ENCODE measurements around the gene C10orf71. TPM values are rescaled to one million over a fixed set of nuclear protein-coding genes. Genes with fewer than 3 reads are reported as not detected.

C10orf71 gene
- total and polyA plus RNA-seq, 11 donors = 6.6 to 228 (median 112) TPM

- TF ChIP-seq CTCF (IDR thresholded peaks at IDR 0.05) = no peak
- no peak for TF ChIP-seq POLR2A (IDR thresholded peaks at IDR 0.05)
- H3K9me3 ChIP-seq = no peaks in the 10 kb centered on the region
- H3K4me3 ChIP-seq = peak overlapping the region; percentile 34 to 71 (median 58)
- H3K27ac ChIP-seq = peak overlapping the region; percentile 80 to 99 (median 94)
- no peak for DNase-seq
- intact Hi-C loops (cut with DNase I) = loop anchor here in 5 of 10 donors (2.0 to 5.0 kb wide), 8 partner anchors 21 to 317 kb away; partner anchors contain the start of gene TMEM273 (in 2 of the 5)
- 29 to 59% (median 46%) methylated on average over 5 of the region's 5 CpGs for WGBS, 4 donors
- peak in 2 of 4 donors; percentile 3 for ATAC-seq
- H3K4me1 ChIP-seq = peaks cover 0 to 88% (median 62%) of the 10 kb centered on the region in 12 donors
- peaks cover 0 to 3% (median 0%) of the 10 kb centered on the region in 9 donors for H3K36me3 ChIP-seq
- H3K27me3 ChIP-seq = no peaks in the 10 kb centered on the region
Measured at GRCh38 chr10:49299816-49300139, 808 bp downstream of the C10orf71 start.

GRCh38 chr10:49300140-49300974 lies 1.4 kb downstream of the C10orf71 start:
- TF ChIP-seq CTCF (IDR thresholded peaks at IDR 0.05) (peak in 5 of 12 donors; percentile 11 to 34 (median 20)), POLR2A (IDR thresholded peaks at IDR 0.05) (no peak)
- Histone ChIP-seq H3K36me3 (peaks cover 0 to 3% (median 0%) of the 10 kb centered on the region in 9 donors), H3K4me3 (peak overlapping the region; percentile 34 to 71 (median 58)), H3K4me1 (peaks cover 0 to 88% (median 62%) of the 10 kb centered on the region in 12 donors), H3K9me3 (no peaks in the 10 kb centered on the region), H3K27ac (peak overlapping the region; percentile 80 to 99 (median 94)), H3K27me3 (no peaks in the 10 kb centered on the region)
- 12 to 23% (median 21%) methylated on average over 6 of the region's 6 CpGs for WGBS, 4 donors
- peak; percentile 71 to 82 (median 80) for ATAC-seq
- intact Hi-C loops (cut with DNase I) = loop anchor here in 3 of 10 donors (5.0 kb wide), 3 partner anchors 58 to 318 kb away; no protein-coding TSS in a partner anchor
- DNase-seq = peak; percentile 77 to 89 (median 79)

GRCh38 chr10:49301302-49301701 lies 2.3 kb downstream of the C10orf71 start:
- Histone ChIP-seq H3K27ac (peak overlapping the region; percentile 49 to 99 (median 90)), H3K36me3 (peaks cover 0 to 3% (median 0%) of the 10 kb centered on the region in 9 donors), H3K4me3 (peak overlapping the region in 9 of 12 donors; percentile 7 to 71 (median 60)), H3K4me1 (peaks cover 0 to 90% (median 59%) of the 10 kb centered on the region in 12 donors), H3K9me3 (no peaks in the 10 kb centered on the region), H3K27me3 (no peaks in the 10 kb centered on the region)
- no peak for TF ChIP-seq CTCF (IDR thresholded peaks at IDR 0.05)
- TF ChIP-seq POLR2A (IDR thresholded peaks at IDR 0.05) = no peak
- WGBS, 4 donors = 78 to 96% (median 92%) methylated on average over 1 of the region's 1 CpG
- ATAC-seq (no peak), DNase-seq (peak in 1 of 5 donors; percentile 10)
- intact Hi-C loops (cut with DNase I) = loop anchor here in 3 of 10 donors (5.0 kb wide), 3 partner anchors 59 to 319 kb away; no protein-coding TSS in a partner anchor

GRCh38 chr10:49302088-49302487 lies 3.1 kb downstream of the C10orf71 start:
- ATAC-seq (no peak), DNase-seq (peak in 1 of 5 donors; percentile 41)
- Histone ChIP-seq H3K4me1 (peaks cover 0 to 87% (median 55%) of the 10 kb centered on the region in 12 donors), H3K36me3 (peaks cover 0 to 3% (median 0%) of the 10 kb centered on the region in 9 donors), H3K4me3 (peak overlapping the region in 6 of 12 donors; percentile 37 to 71 (median 62)), H3K27me3 (no peaks in the 10 kb centered on the region), H3K9me3 (no peaks in the 10 kb centered on the region), H3K27ac (peak overlapping the region in 8 of 12 donors; percentile 84 to 99 (median 94))
- intact Hi-C loops (cut with DNase I) = loop anchor here in 3 of 10 donors (5.0 kb wide), 3 partner anchors 60 to 320 kb away; no protein-coding TSS in a partner anchor
- 34 to 60% (median 57%) methylated on average over 1 to 2 of the region's 2 CpGs for WGBS, 4 donors
- TF ChIP-seq CTCF (IDR thresholded peaks at IDR 0.05) = no peak
- TF ChIP-seq POLR2A (IDR thresholded peaks at IDR 0.05) = no peak

Data from heart left ventricle (tissue), 16 donors.